Uterus (tissue), 2 donors: ENCODE measurements around the gene PRAF2.

Experiments
- POLR2A ChIP-seq, 2 donors: fragments of 450-650 bp; IDR thresholded peaks; one replicate each; pipeline ENCODE4 v1.6.1; 2016; ENCODE audit warnings: antibody characterized with exemption in 2 of 2, mild to moderate bottlenecking in 1 of 2, moderate library complexity in 1 of 2
- TF ChIP-seq, protein P1 (sequence below), 4 experiments: fragments of 200-600 bp in 2 of 4; fragments of 450-650 bp in 2 of 4; sonication (generic) in 2 of 4; IDR thresholded peaks; one replicate each; pipeline ENCODE4 v1.5.1; 2016 to 2019; ENCODE audit warnings: antibody characterized with exemption in 4 of 4, mild to moderate bottlenecking in 2 of 4, moderate library complexity in 1 of 4

DNA sequence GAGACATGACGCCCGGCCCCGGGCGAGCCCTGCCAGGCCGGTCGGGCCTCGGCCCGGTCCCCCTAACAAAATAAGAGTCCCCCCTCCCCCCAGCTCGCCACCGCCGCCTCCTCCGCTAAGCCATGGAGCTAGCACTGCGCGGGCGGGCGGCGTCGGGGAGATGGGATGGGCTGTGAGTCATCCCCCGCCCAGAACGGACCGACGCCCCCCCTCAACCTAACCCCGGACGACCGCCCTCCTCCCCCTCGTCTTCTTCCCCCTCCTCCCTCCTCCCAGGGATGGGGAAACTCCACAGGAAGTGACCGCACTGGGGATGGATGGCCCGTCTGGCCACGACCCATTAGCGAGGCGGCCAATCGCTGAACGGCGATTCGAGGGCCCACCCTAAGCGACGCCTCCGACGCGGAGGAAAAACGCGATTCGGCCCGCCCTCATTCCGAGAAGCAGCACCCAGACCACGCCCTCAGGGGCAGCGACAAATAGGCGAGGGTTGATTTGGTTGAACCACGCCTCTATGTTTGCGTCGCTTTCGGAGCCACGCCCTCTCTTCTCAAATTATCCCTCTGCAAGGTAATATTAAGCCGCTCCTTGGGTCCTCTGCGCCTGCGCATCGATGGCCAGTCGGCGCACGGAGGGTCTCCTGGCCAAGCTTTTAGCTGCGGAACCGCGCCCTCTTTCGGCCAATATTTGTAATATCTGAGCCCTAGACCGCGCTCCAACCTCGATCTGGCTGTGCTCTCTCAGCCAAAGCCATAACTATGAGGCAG, 30.4 kb downstream of the PRAF2 start, which contains the start of gene TFE3:
- TF ChIP-seq, protein P1, sequence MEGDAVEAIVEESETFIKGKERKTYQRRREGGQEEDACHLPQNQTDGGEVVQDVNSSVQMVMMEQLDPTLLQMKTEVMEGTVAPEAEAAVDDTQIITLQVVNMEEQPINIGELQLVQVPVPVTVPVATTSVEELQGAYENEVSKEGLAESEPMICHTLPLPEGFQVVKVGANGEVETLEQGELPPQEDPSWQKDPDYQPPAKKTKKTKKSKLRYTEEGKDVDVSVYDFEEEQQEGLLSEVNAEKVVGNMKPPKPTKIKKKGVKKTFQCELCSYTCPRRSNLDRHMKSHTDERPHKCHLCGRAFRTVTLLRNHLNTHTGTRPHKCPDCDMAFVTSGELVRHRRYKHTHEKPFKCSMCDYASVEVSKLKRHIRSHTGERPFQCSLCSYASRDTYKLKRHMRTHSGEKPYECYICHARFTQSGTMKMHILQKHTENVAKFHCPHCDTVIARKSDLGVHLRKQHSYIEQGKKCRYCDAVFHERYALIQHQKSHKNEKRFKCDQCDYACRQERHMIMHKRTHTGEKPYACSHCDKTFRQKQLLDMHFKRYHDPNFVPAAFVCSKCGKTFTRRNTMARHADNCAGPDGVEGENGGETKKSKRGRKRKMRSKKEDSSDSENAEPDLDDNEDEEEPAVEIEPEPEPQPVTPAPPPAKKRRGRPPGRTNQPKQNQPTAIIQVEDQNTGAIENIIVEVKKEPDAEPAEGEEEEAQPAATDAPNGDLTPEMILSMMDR (IDR thresholded peaks at IDR 0.05): peak; percentile 56 to 78 (median 66)
- peak; percentile 80 to 84 for TF ChIP-seq POLR2A (IDR thresholded peaks at IDR 0.05)
